IPS-NIHi7 (cell line): ENCODE measurements around the gene MAP3K4.
"Not testable (repeated sequence)": the region's sequence is repeated elsewhere in the genome, so short reads cannot be mapped to it uniquely, and the experiment has no call there.

Experiments used
- DNase-seq: peaks from one replicate; pipeline ENCODE4 v3.0.0; 2012; ENCODE audit warnings: mixed read lengths; ENCODE audit errors: extremely low spot score

The MAP3K4 gene

GRCh38 chr6:161117308-161117707 lies 125.7 kb downstream of the MAP3K4 start:
- no peak for DNase-seq

- DNase-seq = no peak
These were observed 126.4 kb downstream of the MAP3K4 start for GRCh38 chr6:161117942-161118341.

DNA sequence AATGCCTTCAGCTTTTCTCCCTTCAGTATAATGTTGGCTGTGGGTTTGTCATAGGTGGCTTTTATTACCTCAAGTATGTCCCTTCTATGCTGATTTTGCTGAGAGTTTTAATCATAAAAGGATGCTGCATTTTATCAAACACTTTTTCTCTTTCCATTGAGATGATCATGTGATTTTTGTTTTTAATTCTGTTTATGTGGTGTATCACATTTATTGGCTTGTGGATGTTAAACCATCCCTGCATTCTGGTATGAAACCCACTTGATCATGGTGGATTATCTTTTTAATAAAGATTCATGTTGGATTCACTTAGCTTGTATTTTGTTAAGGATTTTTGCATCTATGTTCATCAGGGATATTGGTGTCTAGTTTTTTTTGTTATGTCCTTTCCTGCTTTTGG lies 131.8 kb downstream of the MAP3K4 start:
- DNase-seq = not testable (repeated sequence)

- DNase-seq = no peak
These were observed 134.0 kb downstream of the MAP3K4 start for GRCh38 chr6:161125591-161125990.

- no peak for DNase-seq
These were observed 135.6 kb downstream of the MAP3K4 start for GRCh38 chr6:161127071-161127740.

- no peak for DNase-seq
These were observed 136.7 kb downstream of the MAP3K4 start for GRCh38 chr6:161128230-161128629.

- no peak for DNase-seq
These were observed 137.2 kb downstream of the MAP3K4 start for GRCh38 chr6:161128680-161129196.

DNA sequence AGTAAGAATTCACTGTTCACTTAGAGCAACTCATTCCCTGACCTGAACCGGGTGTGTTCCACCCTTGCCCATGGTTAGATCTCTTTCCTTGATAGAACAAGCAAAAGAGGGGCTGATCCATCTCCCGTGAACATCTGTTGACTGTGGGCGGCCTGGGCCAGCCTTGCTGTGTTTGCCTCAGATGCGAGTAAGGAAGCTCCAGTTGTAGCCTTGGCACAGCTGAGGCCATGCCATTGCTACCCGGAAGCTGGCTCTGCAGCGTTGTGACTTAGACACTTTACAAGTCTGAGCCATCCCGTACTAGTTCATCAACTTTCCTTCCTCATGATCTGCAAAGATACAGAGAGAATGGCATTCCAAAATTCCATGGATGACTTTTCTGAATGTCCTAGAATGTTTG lies 139.0 kb downstream of the MAP3K4 start:
- DNase-seq = no peak

GRCh38 chr6:161130967-161131766 lies 139.6 kb downstream of the MAP3K4 start:
- no peak for DNase-seq

GRCh38 chr6:161132384-161132783 lies 140.8 kb downstream of the MAP3K4 start:
- no peak for DNase-seq

DNA sequence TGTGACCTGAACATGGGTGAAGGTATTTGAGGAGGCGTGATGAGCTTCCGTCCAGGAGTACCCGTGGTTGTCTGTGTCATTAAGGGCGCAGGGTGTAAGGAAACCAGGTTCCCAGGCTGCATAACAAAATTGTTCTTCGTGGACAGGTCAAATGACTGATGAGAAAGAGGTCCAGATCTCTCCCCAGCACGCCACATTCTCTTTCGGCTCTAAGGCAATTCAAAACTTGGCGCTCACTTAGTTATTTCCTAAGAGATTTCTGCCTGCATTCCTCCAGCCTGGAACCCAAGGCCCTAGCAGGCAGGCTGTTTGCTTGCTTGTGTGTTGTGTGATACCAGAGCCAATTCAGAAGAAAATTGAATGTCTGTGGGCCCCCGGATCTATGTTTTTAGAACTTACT lies 142.4 kb downstream of the MAP3K4 start:
- no peak for DNase-seq

- DNase-seq = no peak
These were observed 143.2 kb downstream of the MAP3K4 start for GRCh38 chr6:161134550-161135298.

GRCh38 chr6:161135695-161136591 lies 144.4 kb downstream of the MAP3K4 start:
- DNase-seq = no peak

DNA sequence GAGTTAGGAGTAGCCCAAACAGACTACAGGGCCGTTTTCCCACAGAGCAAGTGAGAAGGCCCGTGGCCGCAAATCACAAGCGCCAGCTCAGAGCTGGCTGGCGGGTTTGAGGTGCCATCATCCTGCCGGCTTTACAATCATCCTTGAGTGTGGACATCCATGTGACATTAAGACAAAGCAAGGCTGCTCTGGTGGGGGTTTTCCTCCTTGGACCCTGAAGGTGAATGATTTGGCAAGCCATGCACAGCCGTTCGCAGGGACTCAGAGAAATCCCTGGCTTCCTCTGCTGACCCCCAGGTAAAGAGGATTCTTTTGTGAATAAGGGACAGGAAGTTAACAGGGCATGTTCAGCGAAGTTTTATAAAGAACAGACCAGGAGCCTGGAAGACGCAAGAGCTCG lies 145.1 kb downstream of the MAP3K4 start:
- DNase-seq = no peak

- no peak for DNase-seq
These were observed 145.8 kb downstream of the MAP3K4 start for GRCh38 chr6:161137320-161137719.

DNA sequence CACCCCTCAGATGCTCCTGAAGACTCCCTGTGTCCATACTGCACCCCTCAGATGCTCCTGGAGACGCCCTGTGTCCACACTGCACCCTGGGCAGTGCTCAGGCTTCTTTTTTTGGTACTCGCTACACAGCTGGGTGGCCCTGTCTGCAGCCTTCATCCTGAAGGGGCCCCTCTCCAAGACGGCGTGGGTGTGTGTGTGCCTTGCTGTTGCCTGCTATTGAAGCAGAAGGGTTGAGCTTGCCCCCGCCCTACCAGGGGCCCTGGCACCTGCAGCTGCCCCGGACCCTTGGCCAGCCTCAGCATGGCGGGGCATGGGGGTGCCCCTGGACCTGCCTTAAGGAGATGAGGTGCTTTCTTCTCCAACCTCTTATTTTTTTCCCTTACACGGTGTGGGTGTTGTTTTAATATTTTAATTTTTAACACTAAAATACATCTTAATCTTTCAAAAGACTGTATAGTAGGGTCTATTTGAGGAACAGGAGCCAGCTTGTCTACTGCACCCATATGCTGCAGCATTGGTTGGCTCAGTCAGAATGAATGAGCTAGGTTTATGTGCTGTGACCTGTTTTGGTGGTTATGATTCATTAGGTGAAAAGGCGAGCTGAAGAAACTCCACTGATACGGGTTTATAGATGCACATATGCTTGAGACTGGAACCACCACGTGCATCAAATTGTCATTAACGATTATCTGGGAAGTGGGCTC lies 146.4 kb downstream of the MAP3K4 start:
- DNase-seq = no peak

GRCh38 chr6:161138543-161139303 lies 147.2 kb downstream of the MAP3K4 start:
- DNase-seq = no peak

DNA sequence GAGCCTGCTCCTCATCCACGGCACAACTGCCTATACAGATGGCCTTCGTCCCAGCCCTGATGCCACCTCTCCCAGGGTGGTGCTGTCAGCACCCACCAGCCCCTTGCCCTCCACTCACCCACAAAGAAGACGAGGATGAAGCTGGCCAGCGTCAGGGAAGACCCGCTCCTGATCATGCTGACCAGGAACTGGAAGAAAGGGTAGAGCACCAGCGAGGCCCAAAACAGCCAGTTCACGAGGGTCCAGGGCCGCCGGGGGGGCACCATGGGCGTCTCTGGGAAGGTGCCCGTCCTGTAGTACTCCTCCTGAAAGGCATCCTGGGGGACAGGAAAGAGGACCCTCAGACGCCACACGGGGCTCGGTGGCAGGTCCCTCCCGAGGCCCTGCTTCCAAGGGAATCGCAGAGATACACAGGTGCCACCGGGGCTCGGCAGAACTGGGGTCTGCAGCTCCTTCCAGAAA lies 147.8 kb downstream of the MAP3K4 start:
- DNase-seq = no peak

DNA sequence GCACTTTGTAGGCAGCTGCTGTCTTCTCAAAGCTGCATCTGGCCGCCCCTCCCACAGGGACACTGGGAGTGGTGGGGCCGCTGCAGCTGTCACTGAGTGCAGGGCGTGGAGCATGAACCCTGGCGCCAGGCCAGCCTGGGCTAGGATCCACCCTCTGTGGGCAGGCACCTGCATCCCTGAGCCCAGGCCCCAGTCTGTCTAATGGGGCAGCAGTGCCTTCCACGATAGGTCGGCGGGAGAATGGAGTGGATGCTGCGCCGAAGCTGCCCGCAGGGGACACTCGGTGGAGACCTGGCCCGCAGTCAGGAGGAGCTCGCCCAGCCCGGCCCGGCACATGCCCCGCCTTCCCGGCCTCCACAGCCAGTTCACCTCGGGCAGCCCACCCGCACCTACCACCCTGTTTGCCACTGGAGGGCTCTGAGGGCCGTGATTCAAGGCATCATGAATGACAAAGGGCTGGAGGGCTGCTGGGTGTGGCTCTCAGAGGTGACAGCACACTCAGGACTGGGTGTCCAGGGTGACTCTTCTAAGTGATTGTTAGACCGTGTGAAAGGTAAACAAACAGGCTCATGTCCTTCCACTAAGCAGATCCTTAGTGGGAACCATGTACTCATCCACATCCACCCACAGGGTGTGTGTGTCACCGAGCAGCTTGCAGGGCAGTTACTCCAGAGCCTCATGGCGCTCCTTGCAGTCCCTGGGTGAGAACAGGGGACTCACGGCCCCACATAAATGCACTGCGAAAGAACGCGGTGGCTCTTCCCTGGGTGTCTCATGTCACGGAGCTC lies 148.4 kb downstream of the MAP3K4 start:
- DNase-seq = no peak
